Memory B cell (primary cell): Measurements from ENCODE around the gene KCNJ6.
"Not testable (repeated sequence)": the region's sequence is repeated elsewhere in the genome, so short reads cannot be mapped to it uniquely, and the experiment has no call there.

Source experiments
- ATAC-seq: fragments of 150-1000 bp; cut with Tn5 transposase; 2 replicates; pipeline ENCODE4 v1.10.0; 2021; ENCODE audit warnings: low read depth, mild to moderate bottlenecking, moderate library complexity
- DNase-seq, 2 donors: peaks; one replicate each; pipeline ENCODE4 v3.0.0; 2022; ENCODE audit warnings: low spot score in 2 of 2
- H3K27ac Mint-ChIP-seq: one replicate; pipeline ENCODE4 v1.8.0; 2022; ENCODE audit warnings: mild to moderate bottlenecking, moderate library complexity, mixed read lengths
- H3K27me3 Mint-ChIP-seq: one replicate; pipeline ENCODE4 v1.8.0; 2022; ENCODE audit warnings: mixed read lengths
- H3K36me3 Mint-ChIP-seq: one replicate; pipeline ENCODE4 v1.8.0; 2022; ENCODE audit warnings: mild to moderate bottlenecking, mixed read lengths
- H3K4me1 Mint-ChIP-seq: one replicate; pipeline ENCODE4 v1.8.0; 2022; ENCODE audit warnings: mixed read lengths
- H3K4me3 Mint-ChIP-seq: one replicate; pipeline ENCODE4 v1.8.0; 2022; ENCODE audit warnings: mild to moderate bottlenecking, moderate library complexity, mixed read lengths
- H3K9me3 Mint-ChIP-seq: one replicate; pipeline ENCODE4 v1.8.0; 2022; ENCODE audit warnings: mixed read lengths

KCNJ6 gene

DNA sequence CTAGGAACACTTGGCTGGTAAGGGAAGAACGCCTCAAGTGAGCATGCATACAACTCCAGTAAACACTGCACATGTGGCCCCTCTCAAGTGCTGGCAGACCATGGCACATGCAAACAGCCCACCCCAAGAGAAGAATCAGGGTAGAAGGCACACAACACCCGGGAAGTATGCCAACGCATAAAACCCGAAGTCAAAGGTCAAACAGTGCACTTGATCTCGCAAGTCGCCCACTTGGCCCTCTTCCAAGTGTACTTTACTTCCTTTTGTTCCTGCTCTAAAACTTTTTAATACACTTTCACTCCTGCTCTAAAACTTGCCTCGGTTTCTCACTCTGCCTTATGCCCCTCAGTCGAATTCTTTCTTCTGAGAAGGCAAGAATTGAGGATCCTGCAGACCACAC is 4.0 kb upstream of the KCNJ6 start:
- not testable (repeated sequence) for H3K9me3 Mint-ChIP-seq, H3K4me3 Mint-ChIP-seq, DNase-seq, H3K4me1 Mint-ChIP-seq, ATAC-seq, H3K36me3 Mint-ChIP-seq, H3K27ac Mint-ChIP-seq
- H3K27me3 Mint-ChIP-seq = peaks cover 18% of the 10 kb centered on the region

DNA sequence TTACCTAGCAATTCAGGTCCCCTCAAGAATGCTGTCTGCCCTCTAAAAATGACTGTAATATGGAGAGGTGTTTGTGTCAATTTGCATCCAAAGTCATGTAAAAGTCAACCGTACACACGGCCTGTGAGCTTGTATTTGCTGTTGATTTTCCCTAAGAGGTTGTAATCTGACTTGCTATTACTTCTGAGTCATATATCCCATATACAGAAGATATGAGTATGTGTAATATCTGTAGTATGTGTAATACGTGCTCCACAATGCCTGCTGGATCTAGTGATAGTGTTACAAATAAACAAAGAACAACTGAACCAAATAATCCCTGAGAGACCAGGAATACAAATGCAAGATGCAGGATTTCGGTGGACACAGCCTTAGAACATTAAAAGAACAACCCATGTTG is 1.4 kb upstream of the KCNJ6 start:
- no peak overlapping the region for H3K27ac Mint-ChIP-seq
- H3K9me3 Mint-ChIP-seq = peaks cover 4% of the 10 kb centered on the region
- ATAC-seq = no peak
- peaks cover 7% of the 10 kb centered on the region for H3K4me1 Mint-ChIP-seq
- DNase-seq = no peak
- peaks cover 3% of the 10 kb centered on the region for H3K36me3 Mint-ChIP-seq
- peaks cover 28% of the 10 kb centered on the region for H3K27me3 Mint-ChIP-seq
- no peak overlapping the region for H3K4me3 Mint-ChIP-seq

DNA sequence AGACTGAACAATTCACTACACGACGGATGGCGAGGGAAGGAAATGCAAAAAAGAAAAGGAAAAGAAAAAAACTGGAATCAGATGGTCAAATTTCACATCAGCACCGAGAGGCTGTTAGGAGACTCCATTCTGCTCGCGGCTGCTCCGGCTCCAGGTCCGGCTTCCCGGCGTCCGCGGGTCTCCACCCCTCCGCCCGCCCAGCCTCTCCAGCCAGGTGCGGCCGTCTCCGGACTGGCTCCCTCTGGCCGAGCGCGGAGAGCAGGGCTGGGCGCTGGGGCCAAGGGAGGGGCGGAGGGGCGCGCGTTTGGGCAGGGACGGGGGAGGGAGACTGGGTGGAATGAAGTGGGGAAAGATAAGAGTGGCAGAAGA is 332 bp downstream of the KCNJ6 start:
- H3K4me1 Mint-ChIP-seq = peaks cover 7% of the 10 kb centered on the region
- peaks cover 4% of the 10 kb centered on the region for H3K9me3 Mint-ChIP-seq
- DNase-seq = no peak
- no peak overlapping the region for H3K4me3 Mint-ChIP-seq
- no peak for ATAC-seq
- H3K36me3 Mint-ChIP-seq = peaks cover 3% of the 10 kb centered on the region
- no peak overlapping the region for H3K27ac Mint-ChIP-seq
- peaks cover 28% of the 10 kb centered on the region for H3K27me3 Mint-ChIP-seq

DNA sequence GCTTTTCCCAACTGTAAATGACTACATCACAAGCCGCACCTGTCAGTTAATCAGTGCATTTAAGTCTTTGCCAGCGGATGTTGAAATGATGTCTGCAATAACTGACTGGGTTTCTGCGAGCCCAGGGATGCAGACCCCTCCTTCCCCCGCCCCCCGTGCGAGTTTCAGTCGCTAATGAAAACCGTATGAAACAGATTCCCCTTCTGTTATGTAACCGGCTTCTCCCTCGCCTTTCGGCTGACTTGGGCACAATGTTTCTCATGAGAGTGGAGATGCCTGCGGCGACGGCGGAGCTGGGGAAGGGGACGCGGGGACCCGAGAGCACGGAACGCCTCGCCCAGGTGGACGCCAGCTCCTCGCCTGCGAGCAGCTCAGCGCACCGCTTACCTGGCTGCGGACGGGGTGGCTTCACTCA is 753 bp downstream of the KCNJ6 start:
- DNase-seq (no peak), ATAC-seq (no peak)
- Mint-ChIP-seq H3K9me3 (peaks cover 4% of the 10 kb centered on the region), H3K36me3 (peaks cover 3% of the 10 kb centered on the region), H3K4me3 (no peak overlapping the region), H3K27ac (no peak overlapping the region), H3K27me3 (peaks cover 28% of the 10 kb centered on the region), H3K4me1 (peaks cover 7% of the 10 kb centered on the region)

DNA sequence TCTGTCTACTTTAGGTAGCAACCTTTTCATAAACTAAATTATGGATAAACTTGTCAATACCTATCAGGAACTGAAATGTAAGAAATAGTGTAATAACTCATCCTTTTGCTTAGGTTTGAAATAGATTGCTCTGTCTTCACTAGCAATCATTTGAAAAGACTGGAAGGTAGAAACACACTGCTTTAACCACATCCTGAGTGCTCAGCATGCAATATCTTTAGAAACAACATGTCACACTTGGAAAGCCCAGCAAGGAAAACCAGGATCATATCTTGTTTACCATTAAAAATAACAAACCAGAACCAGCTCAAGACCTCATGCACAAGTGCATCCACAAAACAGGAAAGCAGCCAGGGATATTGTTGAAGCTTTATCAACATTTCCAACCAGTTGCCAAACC is 3.6 kb downstream of the KCNJ6 start:
- Mint-ChIP-seq H3K36me3 (peaks cover 3% of the 10 kb centered on the region), H3K27ac (no peak overlapping the region), H3K27me3 (peaks cover 20% of the 10 kb centered on the region), H3K9me3 (peaks cover 2% of the 10 kb centered on the region), H3K4me1 (peaks cover 7% of the 10 kb centered on the region), H3K4me3 (no peak overlapping the region)
- DNase-seq (no peak), ATAC-seq (no peak)

DNA sequence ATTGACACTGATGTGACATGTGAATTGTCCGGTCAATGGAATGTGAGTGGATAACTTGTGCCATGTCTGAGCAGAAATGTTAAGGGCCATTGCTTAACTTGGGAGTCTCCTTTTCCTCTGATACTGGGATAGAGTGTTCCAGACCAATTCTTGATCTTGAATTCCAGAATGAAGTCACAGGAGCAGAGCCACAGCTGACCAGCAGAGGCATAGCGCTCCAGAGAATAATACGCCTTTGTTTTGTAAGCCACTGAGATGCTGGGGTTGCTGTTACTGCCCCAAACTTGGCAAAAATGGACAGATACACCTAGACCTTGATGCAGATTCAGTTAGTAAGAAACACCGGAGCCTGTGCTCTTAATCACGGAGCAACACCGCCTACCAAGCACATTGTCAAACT is 6.3 kb downstream of the KCNJ6 start:
- no peak for ATAC-seq
- Mint-ChIP-seq H3K27me3 (peaks cover 11% of the 10 kb centered on the region), H3K36me3 (no peaks in the 10 kb centered on the region), H3K9me3 (no peaks in the 10 kb centered on the region), H3K27ac (no peak overlapping the region), H3K4me1 (no peaks in the 10 kb centered on the region), H3K4me3 (no peak overlapping the region)
- no peak for DNase-seq

DNA sequence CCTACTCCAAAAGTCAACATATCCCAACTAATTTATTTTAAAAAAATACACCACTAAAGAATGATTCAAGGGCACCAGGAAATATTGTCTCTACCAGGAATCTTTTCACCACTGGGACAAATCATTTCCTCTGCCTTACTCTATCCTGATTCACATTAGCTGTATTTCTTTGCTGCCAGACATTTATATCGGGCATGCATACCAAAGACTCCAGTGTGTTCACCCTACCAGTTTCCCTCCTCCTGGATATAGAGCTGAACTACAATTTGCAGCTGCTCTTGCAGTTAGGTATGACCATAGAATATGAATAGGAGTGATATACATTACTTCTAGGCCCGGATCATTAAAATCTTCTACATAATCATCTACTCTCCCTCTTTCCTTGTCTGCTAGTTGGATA is 7.6 kb downstream of the KCNJ6 start:
- no peak overlapping the region for H3K27ac Mint-ChIP-seq
- ATAC-seq (no peak), DNase-seq (no peak)
- H3K36me3 Mint-ChIP-seq = no peaks in the 10 kb centered on the region
- H3K4me3 Mint-ChIP-seq = no peak overlapping the region
- no peaks in the 10 kb centered on the region for H3K9me3 Mint-ChIP-seq
- peaks cover 6% of the 10 kb centered on the region for H3K27me3 Mint-ChIP-seq
- no peaks in the 10 kb centered on the region for H3K4me1 Mint-ChIP-seq

DNA sequence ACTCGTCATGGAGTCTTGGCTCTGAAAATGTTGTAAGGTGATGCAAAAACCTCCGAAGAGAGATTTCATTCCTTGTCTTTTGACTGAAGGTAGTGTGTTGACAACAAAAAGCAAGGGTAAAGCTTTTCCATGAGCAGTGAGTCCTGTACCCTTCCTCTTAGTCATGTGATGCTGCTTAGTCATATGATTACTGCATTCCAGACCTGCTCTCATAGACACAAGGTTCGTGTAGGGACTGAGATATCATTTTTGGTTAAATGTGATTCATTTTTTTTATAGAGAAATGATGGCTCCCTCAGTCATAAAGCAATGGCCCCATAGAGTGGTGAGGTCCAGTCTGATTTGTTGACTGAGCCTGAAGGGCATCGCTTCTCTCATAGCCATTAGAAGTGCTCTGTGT is 9.2 kb downstream of the KCNJ6 start:
- H3K36me3 Mint-ChIP-seq = no peaks in the 10 kb centered on the region

DNA sequence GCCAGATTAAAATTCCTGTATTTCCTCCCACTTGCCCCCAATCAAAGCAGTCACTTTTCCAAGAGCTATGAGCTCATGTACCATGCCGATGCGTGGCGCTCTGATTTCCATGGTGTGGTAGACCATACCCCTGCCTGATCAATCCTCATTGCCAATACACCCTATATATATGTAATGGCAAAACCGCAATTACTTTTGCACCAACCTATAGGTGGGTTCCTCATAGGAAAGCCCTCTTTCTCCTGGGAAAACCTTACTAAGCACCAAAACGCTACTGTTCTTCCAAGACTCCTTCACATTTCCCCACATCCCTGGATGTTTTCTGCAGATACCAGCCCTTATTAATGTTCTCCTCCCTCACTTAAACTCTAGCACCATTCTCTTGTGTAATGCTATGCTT is 11.0 kb downstream of the KCNJ6 start:
- peaks cover 1% of the 10 kb centered on the region for H3K27me3 Mint-ChIP-seq
- no peak overlapping the region for H3K4me3 Mint-ChIP-seq
- DNase-seq = no peak
- H3K9me3 Mint-ChIP-seq = no peaks in the 10 kb centered on the region
- no peak for ATAC-seq
- no peak overlapping the region for H3K27ac Mint-ChIP-seq
- H3K4me1 Mint-ChIP-seq = no peaks in the 10 kb centered on the region
- H3K36me3 Mint-ChIP-seq = no peaks in the 10 kb centered on the region

More for the DNA sequence above, 9.2 kb downstream of the KCNJ6 start:
- ATAC-seq (no peak), DNase-seq (no peak)
- peaks cover 1% of the 10 kb centered on the region for H3K27me3 Mint-ChIP-seq
- no peaks in the 10 kb centered on the region for H3K9me3 Mint-ChIP-seq
- H3K27ac Mint-ChIP-seq = no peak overlapping the region
- H3K4me1 Mint-ChIP-seq = no peaks in the 10 kb centered on the region
- H3K4me3 Mint-ChIP-seq = no peak overlapping the region

DNA sequence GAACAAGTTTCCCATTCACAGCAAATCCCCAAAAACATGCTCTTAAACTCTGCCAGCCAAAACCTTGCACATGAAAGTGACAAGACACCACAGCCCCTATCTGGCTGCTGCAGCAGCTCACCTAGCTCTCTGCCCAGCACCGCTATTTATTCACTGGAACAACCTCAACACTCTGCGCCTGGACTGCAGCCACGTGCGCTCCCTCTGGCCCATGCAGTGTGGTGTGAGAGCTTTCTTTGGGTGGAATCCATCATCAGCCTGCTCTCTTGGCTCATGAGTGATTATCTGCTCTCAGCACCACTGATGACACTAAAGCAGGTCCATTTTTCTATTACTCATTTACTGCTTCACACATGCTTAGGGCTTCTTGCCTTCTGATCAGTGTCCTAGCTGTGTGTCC is 11.4 kb downstream of the KCNJ6 start:
- ATAC-seq (no peak), DNase-seq (no peak)
- Mint-ChIP-seq H3K4me3 (no peak overlapping the region), H3K4me1 (no peaks in the 10 kb centered on the region), H3K36me3 (no peaks in the 10 kb centered on the region), H3K27me3 (peaks cover 1% of the 10 kb centered on the region), H3K9me3 (no peaks in the 10 kb centered on the region), H3K27ac (no peak overlapping the region)

DNA sequence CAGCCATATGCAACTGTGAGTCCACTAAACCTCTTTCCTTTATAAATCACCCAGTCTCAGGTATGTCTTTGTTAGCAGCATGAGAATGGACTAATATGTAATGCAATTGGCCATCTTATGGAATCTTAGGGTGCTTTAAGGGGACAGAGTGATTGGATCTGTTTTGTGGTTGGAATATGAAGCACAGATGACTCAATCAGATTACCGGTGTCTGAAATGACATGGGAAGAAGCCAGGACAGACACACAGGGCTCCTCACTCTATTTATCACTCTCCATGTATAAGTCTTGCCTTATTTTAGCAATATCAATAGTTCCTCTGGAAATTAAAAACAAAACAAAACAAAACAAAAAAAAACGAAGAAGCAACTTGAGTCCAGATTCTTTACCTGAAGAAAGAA is 12.9 kb downstream of the KCNJ6 start:
- Mint-ChIP-seq H3K27me3 (peaks cover 1% of the 10 kb centered on the region), H3K4me1 (no peaks in the 10 kb centered on the region), H3K4me3 (no peak overlapping the region), H3K36me3 (no peaks in the 10 kb centered on the region), H3K9me3 (no peaks in the 10 kb centered on the region), H3K27ac (no peak overlapping the region)
- DNase-seq (no peak), ATAC-seq (no peak)

DNA sequence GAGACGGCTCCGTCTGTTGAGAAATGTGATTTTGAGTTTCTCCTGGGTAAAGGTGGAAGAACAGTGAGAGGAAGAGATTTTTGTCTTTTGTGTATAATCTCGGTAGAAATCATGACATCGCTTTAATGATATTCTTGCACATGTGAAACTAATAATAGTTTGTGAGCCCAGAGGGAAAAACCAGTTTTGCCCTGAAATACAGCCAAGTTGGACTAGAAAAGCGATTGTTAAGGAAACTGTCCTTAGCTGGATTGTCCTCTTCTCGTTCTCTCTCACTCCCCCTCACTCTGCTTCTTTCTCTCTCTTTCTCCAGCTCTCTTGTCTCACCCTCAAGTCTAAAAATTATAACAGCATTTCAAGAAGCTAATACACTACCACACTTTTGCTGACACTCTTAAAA is 17.1 kb downstream of the KCNJ6 start:
- no peaks in the 10 kb centered on the region for H3K9me3 Mint-ChIP-seq
- DNase-seq (no peak), ATAC-seq (no peak)
- H3K4me1 Mint-ChIP-seq = no peaks in the 10 kb centered on the region
- H3K4me3 Mint-ChIP-seq = no peak overlapping the region
- H3K27ac Mint-ChIP-seq = no peak overlapping the region
- peaks cover 4% of the 10 kb centered on the region for H3K27me3 Mint-ChIP-seq
- H3K36me3 Mint-ChIP-seq = no peaks in the 10 kb centered on the region

DNA sequence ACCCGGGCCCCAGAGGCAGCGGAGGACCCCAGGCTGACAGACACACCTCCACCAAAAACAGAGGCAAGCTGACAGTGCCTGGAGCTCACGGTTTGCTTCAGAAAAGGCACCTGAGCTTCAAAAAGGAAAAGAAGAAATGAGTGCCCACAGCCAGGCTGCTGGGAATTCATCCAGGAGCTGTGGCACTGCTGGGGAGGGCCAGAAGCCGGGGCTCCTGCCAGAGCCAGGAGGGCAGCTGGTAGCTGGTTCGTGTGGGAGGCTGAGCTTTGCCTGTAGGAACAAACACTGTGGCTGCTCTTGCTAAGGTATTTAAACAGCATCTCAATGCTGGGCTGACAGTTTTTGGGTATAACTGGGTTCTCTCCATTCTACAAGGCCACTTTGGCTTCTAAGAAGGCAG is 19.5 kb downstream of the KCNJ6 start:
- Mint-ChIP-seq H3K27me3 (peaks cover 4% of the 10 kb centered on the region), H3K36me3 (no peaks in the 10 kb centered on the region)

DNA sequence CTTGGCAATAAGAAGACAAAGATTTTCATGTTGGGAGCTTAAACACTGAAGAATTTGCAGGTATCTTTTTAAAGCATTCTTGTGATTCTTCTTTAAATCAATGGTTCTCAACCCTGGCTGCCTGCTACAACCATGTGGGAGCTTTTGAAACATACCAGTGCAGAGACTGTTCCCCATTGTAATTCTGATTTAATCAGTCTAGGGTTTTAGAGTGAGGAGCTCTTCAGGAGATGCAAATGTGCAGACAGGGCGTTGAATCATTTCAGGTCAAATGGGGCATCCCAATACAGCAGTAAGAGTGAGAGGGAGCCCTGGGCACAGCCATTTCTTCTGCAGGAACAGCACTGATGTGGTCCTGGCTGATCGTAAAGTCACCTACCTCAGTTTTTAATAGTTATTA is 24.3 kb downstream of the KCNJ6 start:
- peaks cover 5% of the 10 kb centered on the region for H3K27me3 Mint-ChIP-seq
- no peaks in the 10 kb centered on the region for H3K4me1 Mint-ChIP-seq
- peaks cover 1% of the 10 kb centered on the region for H3K36me3 Mint-ChIP-seq
- H3K4me3 Mint-ChIP-seq = no peak overlapping the region
- H3K27ac Mint-ChIP-seq = no peak overlapping the region
- no peaks in the 10 kb centered on the region for H3K9me3 Mint-ChIP-seq
- DNase-seq (no peak), ATAC-seq (no peak)

More for the DNA sequence above, 19.5 kb downstream of the KCNJ6 start:
- no peaks in the 10 kb centered on the region for H3K9me3 Mint-ChIP-seq
- H3K4me1 Mint-ChIP-seq = no peaks in the 10 kb centered on the region
- no peak overlapping the region for H3K27ac Mint-ChIP-seq
- ATAC-seq (no peak), DNase-seq (no peak)
- H3K4me3 Mint-ChIP-seq = no peak overlapping the region

DNA sequence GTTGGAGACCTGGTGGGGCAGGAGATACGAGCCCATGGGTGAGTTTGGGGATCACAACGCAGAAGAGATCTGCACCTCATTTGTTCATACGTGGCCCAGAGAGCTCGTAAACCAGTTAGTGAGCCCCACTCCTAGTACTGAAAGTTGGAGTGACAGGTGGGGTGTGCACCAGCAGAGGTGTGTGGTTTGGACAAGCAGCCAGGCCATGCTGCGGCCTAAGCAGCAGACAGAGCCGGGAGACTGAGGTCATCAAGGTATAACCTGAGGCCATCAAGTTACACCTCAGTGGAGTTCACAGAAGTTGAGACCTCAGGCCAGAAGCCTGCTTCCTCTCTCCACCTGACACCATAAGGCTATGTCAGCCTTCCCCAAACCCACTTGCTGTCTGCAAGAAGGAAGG is 27.6 kb downstream of the KCNJ6 start:
- H3K27me3 Mint-ChIP-seq = peaks cover 5% of the 10 kb centered on the region
- no peak for ATAC-seq
- no peaks in the 10 kb centered on the region for H3K4me1 Mint-ChIP-seq
- peaks cover 1% of the 10 kb centered on the region for H3K36me3 Mint-ChIP-seq
- no peaks in the 10 kb centered on the region for H3K9me3 Mint-ChIP-seq
- no peak overlapping the region for H3K27ac Mint-ChIP-seq
- H3K4me3 Mint-ChIP-seq = no peak overlapping the region
- DNase-seq = no peak
